Prostate gland (tissue), 2 donors: ENCODE measurements around the gene NFAM1. TPM values are rescaled to one million over a fixed set of nuclear protein-coding genes. Genes with fewer than 3 reads are reported as not detected.

Experiments used
- DNase-seq: peaks from one replicate; pipeline ENCODE4 v3.0.0-alpha.2; 2019; ENCODE audit warnings: low spot score
- H3K27ac ChIP-seq, 2 donors: fragments of 200-600 bp; sonication (generic); 2 replicates each; pipeline ENCODE4 v1.5.1; 2017 to 2019
- H3K27me3 ChIP-seq: fragments of 200-600 bp; sonication (generic); replicated peaks from 2 replicates; pipeline ENCODE4 v1.5.1; 2019; ENCODE audit not compliant: insufficient read depth
- H3K36me3 ChIP-seq, 2 donors: fragments of 200-600 bp; sonication (generic); 1 replicate in 1 of 2; 2 replicates in 1 of 2; pipeline versions ENCODE4 v1.5.1 to v1.8.1; 2017 to 2019
- H3K4me1 ChIP-seq: fragments of 200-600 bp; sonication (generic); replicated peaks from 2 replicates; pipeline ENCODE4 v1.5.1; 2019
- H3K4me3 ChIP-seq, 2 donors: fragments of 200-600 bp; sonication (generic); 2 replicates each; pipeline ENCODE4 v1.5.1; 2017 to 2019
- H3K9me3 ChIP-seq: fragments of 200-600 bp; sonication (generic); 2 replicates; pipeline ENCODE4 v1.5.1; 2017
- POLR2A ChIP-seq: fragments of 450-650 bp; IDR thresholded peaks from one replicate; pipeline ENCODE4 v1.6.1; 2016; ENCODE audit warnings: antibody characterized with exemption, mild to moderate bottlenecking
- POLR2AphosphoS5 ChIP-seq: sonication (generic); formaldehyde crosslinking; IDR thresholded peaks from one replicate; pipeline ENCODE4 v1.6.1; 2017; ENCODE audit warnings: antibody characterized with exemption
- WGBS: methylation state at CpG from one replicate; pipeline ENCODE4 v1.1.5; 2018; 5-methylcytosine and 5-hydroxymethylcytosine counted together
- intact Hi-C: fragments of 100-400 bp; cut with DNase I; formaldehyde crosslinking; loops from one replicate; pipeline ENCODE4 v1.14.2; 2022
- total RNA-seq, 2 donors: library from RNA; depleted of rRNA; stranded (reverse); fragments of >200 nt; gene quantifications; one replicate each; pipeline ENCODE4 v1.1.0, GENCODE V29; 2016
- TF ChIP-seq, protein P1 (sequence below), 4 experiments: fragments of 200-600 bp in 2 of 4; fragments of 450-650 bp in 2 of 4; sonication (generic) in 2 of 4; IDR thresholded peaks; 1 replicate in 3 of 4; 2 replicates in 1 of 4; pipeline ENCODE4 v1.5.1; 2016 to 2019; ENCODE audit warnings: antibody characterized with exemption in 4 of 4, mild to moderate bottlenecking in 2 of 4, moderate library complexity in 2 of 4

NFAM1 gene
- total RNA-seq, 2 donors from 2014 or later, result 0.36 to 2.4 TPM

DNA sequence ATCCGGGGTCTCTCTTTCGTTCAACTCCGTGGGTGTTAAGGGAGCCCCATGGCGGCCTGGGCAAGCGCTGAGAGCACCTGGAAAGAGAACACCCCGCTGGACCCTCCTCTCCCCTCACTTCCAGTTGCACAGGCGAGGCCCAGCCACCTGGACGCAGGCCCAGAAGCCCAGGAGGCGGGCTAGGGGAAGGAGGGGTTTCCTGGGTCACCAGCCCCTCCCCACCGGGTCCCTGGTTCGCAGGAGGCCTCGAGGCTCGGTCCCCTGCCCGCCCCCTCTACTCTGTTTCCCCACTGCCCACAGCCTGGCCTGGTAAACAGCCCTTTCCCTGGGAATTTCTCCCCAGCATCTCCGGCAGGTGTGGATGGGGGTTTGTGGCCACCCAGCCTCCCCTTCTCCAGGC, 8.5 kb upstream of the NFAM1 start:
- intact Hi-C loops, result no loop called here
- H3K36me3 ChIP-seq, result no peaks in the 10 kb centered on the region
- no peak for DNase-seq
- H3K9me3 ChIP-seq, result no peaks in the 10 kb centered on the region
- WGBS, result 71% methylated on average over 15 of the region's 15 CpGs
- H3K4me1 ChIP-seq, result peaks cover 11% of the 10 kb centered on the region
- H3K27ac ChIP-seq, result no peak overlapping the region
- no peaks in the 10 kb centered on the region for H3K27me3 ChIP-seq
- H3K4me3 ChIP-seq, result no peak overlapping the region
- TF ChIP-seq POLR2AphosphoS5 (no peak), POLR2A (no peak)
- TF ChIP-seq, protein P1, sequence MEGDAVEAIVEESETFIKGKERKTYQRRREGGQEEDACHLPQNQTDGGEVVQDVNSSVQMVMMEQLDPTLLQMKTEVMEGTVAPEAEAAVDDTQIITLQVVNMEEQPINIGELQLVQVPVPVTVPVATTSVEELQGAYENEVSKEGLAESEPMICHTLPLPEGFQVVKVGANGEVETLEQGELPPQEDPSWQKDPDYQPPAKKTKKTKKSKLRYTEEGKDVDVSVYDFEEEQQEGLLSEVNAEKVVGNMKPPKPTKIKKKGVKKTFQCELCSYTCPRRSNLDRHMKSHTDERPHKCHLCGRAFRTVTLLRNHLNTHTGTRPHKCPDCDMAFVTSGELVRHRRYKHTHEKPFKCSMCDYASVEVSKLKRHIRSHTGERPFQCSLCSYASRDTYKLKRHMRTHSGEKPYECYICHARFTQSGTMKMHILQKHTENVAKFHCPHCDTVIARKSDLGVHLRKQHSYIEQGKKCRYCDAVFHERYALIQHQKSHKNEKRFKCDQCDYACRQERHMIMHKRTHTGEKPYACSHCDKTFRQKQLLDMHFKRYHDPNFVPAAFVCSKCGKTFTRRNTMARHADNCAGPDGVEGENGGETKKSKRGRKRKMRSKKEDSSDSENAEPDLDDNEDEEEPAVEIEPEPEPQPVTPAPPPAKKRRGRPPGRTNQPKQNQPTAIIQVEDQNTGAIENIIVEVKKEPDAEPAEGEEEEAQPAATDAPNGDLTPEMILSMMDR (IDR thresholded peaks at IDR 0.05), result no peak

DNA sequence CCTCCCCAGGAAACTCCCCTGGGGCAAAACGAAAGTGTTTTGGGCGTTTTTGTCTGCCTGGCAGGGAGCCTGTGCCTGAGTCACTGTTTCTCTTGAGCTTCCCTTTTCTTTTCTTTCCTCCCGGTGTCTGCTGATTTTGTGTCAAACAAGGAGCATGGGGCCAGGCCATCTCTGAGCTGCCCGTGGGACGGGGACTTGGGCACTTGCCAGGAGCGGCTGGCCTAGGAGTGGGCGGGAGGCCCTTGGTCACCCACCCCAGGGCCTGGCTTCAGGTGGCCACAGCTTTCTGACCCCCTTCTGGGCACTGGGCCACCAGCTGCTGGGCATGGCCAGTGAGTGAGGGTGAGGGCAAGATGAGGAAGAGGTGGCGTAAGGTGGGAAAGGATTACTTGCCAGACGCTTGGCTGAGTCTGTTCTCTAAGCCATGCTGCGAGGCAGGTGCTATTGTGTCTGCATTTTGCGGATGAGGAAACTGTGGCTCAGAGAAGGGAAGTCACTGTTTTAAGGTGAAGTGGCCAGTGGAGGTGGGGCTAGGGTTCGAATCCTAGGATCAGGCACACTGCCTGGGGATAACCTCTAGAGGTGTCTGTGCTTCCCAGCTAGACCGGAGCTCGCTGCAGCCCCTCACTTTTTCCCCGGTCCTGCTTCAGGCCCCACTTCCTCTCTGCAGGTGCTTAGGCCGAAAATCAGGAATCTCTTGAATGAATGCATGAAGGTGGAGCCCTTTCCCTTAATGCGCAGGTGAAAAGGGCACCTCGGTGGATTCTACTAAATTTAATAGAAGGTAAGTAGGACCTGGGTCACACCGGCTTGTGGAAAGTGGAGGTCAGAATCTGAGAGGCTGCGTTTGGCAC, 7.8 kb upstream of the NFAM1 start:
- TF ChIP-seq POLR2AphosphoS5 (no peak), POLR2A (no peak)
- TF ChIP-seq, protein P1 (IDR thresholded peaks at IDR 0.05), result no peak
- intact Hi-C loops, result loop anchor here (10.0 kb wide), 3 partner anchors 115 to 475 kb away; partner anchors contain the start of genes SEPTIN3 and TCF20
- Histone ChIP-seq H3K27ac (no peak overlapping the region), H3K4me1 (peaks cover 11% of the 10 kb centered on the region), H3K9me3 (no peaks in the 10 kb centered on the region), H3K36me3 (no peaks in the 10 kb centered on the region), H3K27me3 (no peaks in the 10 kb centered on the region), H3K4me3 (no peak overlapping the region)
- 64% methylated on average over 20 of the region's 20 CpGs for WGBS
- no peak for DNase-seq

DNA sequence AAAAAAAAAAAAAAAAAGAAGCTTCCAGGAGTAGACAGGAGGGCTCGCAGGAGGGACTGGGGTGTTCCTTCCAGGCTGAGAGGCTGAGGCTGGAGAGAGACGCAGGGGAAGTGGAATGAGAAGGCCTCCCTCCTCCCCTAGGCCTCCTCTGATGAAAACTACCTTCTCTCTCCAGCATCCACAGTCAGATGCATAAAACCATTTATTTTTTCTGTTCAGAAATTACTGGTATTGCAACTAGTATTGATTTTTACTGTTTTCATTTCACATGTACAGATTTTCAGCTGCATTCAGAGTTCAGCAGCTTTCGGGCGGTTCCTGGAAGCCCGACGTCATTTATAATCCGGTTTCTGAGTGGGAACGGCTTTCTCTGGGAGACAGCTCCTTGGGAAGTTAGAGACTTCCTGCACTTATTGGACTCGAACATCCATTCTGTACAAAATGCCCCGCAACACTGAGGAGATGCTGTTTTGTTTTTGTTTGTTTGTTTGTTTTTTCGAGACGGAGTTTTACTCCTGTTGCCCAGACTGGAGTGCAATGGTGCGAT, 6.9 kb upstream of the NFAM1 start:
- intact Hi-C loops, result loop anchor here (10.0 kb wide), 3 partner anchors 114 to 474 kb away; partner anchors contain the start of genes SEPTIN3 and TCF20
- Histone ChIP-seq H3K4me1 (peaks cover 7% of the 10 kb centered on the region), H3K27me3 (no peaks in the 10 kb centered on the region), H3K4me3 (no peak overlapping the region), H3K36me3 (no peaks in the 10 kb centered on the region), H3K9me3 (no peaks in the 10 kb centered on the region), H3K27ac (no peak overlapping the region)
- no peak for DNase-seq
- TF ChIP-seq POLR2A (no peak), POLR2AphosphoS5 (no peak)
- TF ChIP-seq, protein P1 (IDR thresholded peaks at IDR 0.05), result no peak
- 89% methylated on average over 13 of the region's 13 CpGs for WGBS

DNA sequence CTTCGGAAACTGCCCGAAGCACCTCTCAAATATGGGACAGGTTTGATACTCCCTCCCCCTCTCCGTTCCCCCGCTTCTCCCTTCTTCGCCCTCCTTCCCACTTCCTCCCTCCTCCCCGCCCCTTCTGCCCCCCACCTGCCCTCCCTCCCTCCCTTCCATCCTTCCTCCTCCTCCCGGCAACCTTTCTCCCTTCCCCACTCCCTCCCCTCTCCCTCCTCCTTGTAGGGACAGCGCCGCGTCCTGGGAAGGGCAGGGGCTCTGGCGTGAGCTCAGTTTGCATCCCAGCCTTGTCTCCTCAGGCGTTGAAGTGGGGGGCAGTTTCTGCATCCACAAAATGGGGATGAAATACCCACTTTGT, 6.1 kb upstream of the NFAM1 start:
- TF ChIP-seq, protein P1 (IDR thresholded peaks at IDR 0.05), result no peak
- TF ChIP-seq POLR2A, result no peak
- TF ChIP-seq POLR2AphosphoS5, result no peak
- Histone ChIP-seq H3K4me3 (no peak overlapping the region), H3K9me3 (no peaks in the 10 kb centered on the region), H3K36me3 (no peaks in the 10 kb centered on the region), H3K27ac (no peak overlapping the region), H3K4me1 (peaks cover 5% of the 10 kb centered on the region), H3K27me3 (no peaks in the 10 kb centered on the region)
- DNase-seq, result no peak
- 32% methylated on average over 12 of the region's 12 CpGs for WGBS
- intact Hi-C loops, result loop anchor here (10.0 kb wide), 3 partner anchors 113 to 473 kb away; partner anchors contain the start of genes SEPTIN3 and TCF20
